Kidney (tissue), 14 donors: ENCODE data around the gene ASCL4. TPM values are rescaled to one million over a fixed set of nuclear protein-coding genes. Genes with fewer than 3 reads are reported as not detected.
A peak's percentile ranks its signal among the peaks of the same experiment; 100 is the strongest.

Experiments used
- DNase-seq, 5 donors: peaks; one replicate each; pipeline ENCODE4 v3.0.0-alpha.2; 2013 to 2020
- FAIRE-seq: peaks from 2 replicates; lab custom pipeline; 2012; peaks lifted over from hg19 to GRCh38; lab: Jason Lieb, UNC
- H3K27ac ChIP-seq, 2 donors: one replicate each; pipeline ENCODE4 v1.7.0; 2013; ENCODE audit warnings: low read depth in 2 of 2, low read length in 2 of 2, inconsistent platforms in 1 of 2
- H3K27me3 ChIP-seq: one replicate; pipeline ENCODE4 v1.7.1; 2013; ENCODE audit warnings: low read length, inconsistent platforms; ENCODE audit not compliant: control insufficient read depth, insufficient read depth
- H3K36me3 ChIP-seq, 3 donors: one replicate each; pipeline versions ENCODE4 v1.7.0 to v1.7.1; 2013; ENCODE audit warnings: low read length in 3 of 3, control low read depth in 1 of 3, inconsistent platforms in 1 of 3; ENCODE audit not compliant: insufficient read depth in 3 of 3, control insufficient read depth in 2 of 3
- H3K4me1 ChIP-seq, 3 donors: one replicate each; pipeline versions ENCODE4 v1.7.0 to v1.7.1; 2013; ENCODE audit warnings: low read length in 3 of 3, inconsistent platforms in 1 of 3, low read depth in 1 of 3; ENCODE audit not compliant: control insufficient read depth in 2 of 3, insufficient read depth in 2 of 3
- H3K4me3 ChIP-seq, 3 donors: one replicate each; pipeline versions ENCODE4 v1.7.0 to v1.8.1; 2013; ENCODE audit warnings: low read length in 3 of 3, control low read depth in 1 of 3, inconsistent platforms in 1 of 3
- H3K9ac ChIP-seq, 3 donors: one replicate each; pipeline versions ENCODE4 v1.7.0 to v1.7.1; 2013; ENCODE audit warnings: low read length in 3 of 3, control low read depth in 1 of 3, inconsistent platforms in 1 of 3
- H3K9me3 ChIP-seq, 3 donors: one replicate each; pipeline versions ENCODE4 v1.7.0 to v1.7.1; 2013; ENCODE audit warnings: low read length in 3 of 3, control low read depth in 1 of 3, inconsistent platforms in 1 of 3; ENCODE audit not compliant: control insufficient read depth in 2 of 3, insufficient read depth in 1 of 3
- intact Hi-C: fragments of 100-400 bp; cut with DNase I; formaldehyde crosslinking; loops from one replicate; pipeline ENCODE4 v1.11.1; 2022
- polyA plus RNA-seq: library from polyadenylated mRNA; stranded (reverse); fragments of 350-450 nt; fragmentation: Illumina TruSeq; extraction: RNeasy Lipid Tissue Mini Kit (QIAGEN cat#74804); gene quantifications from one replicate; pipeline ENCODE4 v1.2.3, GENCODE V29; 2014; ENCODE audit warnings: low read depth, low replicate concordance; ENCODE audit not compliant: insufficient read depth
- total RNA-seq: library from RNA; stranded (reverse); fragmentation: NEBNext Ultra II Directional; extraction: Animal tissue kit (Norgen Biotek cat#: 25700); gene quantifications from one replicate; pipeline ENCODE4 v1.2.1, GENCODE V29; 2021
- TF ChIP-seq, protein P1 (sequence below): IDR thresholded peaks from 3 replicates; pipeline ENCODE4 v1.5.1; 2012; ENCODE audit warnings: mild to moderate bottlenecking, moderate library complexity, borderline replicate concordance; ENCODE audit not compliant: insufficient read depth; ENCODE audit errors: extremely low read depth
- donor health status: control.
- donor health status: control.
- donor health status: control.
- donor health status: control.
- donor health status: control.
- donor health status: DM: yes; HTN: yes; CAD: no.
- donor health status: Normal renal cell carcinoma (clear cell type).

ASCL4 gene
- total and polyA plus RNA-seq, 2 donors from 2014 or later = not detected

DNA sequence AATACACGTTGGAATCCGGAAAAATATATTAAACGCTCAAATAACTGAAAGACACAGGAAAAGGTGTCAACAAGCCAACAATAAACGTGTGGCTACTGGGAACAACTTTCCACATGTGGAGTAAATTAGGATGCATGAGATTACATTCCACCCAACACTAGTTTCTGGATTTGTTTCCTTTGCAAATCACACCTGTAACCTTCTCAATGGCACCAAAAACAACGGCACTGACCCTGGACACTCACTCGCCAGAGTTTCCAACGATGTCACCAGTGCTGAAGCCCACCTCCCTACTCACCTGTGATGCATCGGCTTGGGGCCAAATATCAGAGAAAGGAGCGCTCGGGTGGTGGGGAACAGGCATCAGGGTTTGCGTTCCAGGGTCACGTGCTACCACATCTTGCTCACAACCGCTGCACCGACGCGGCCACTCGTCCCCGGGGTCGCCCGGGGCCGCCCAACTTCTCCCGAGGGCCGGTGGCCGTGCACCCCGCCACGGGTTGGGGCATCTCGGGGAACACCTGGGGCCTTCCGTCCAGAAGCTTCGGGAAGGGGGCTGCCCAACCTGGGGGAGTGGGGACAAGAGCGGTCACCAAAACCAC, 14.2 kb upstream of the ASCL4 start:
- H3K27ac ChIP-seq = peak overlapping the region; percentile 69 to 84
- peaks cover 3 to 15% (median 14%) of the 10 kb centered on the region in 3 donors for H3K4me1 ChIP-seq
- intact Hi-C loops = no loop called here
- DNase-seq = peak; percentile 45 to 78 (median 66)
- H3K9me3 ChIP-seq = no peaks in the 10 kb centered on the region
- no peaks in the 10 kb centered on the region for H3K27me3 ChIP-seq
- peaks cover 0 to 17% (median 6%) of the 10 kb centered on the region in 3 donors for H3K36me3 ChIP-seq
- FAIRE-seq = no peak
- H3K4me3 ChIP-seq = peak overlapping the region; percentile 78 to 92 (median 88)
- TF ChIP-seq, protein P1, sequence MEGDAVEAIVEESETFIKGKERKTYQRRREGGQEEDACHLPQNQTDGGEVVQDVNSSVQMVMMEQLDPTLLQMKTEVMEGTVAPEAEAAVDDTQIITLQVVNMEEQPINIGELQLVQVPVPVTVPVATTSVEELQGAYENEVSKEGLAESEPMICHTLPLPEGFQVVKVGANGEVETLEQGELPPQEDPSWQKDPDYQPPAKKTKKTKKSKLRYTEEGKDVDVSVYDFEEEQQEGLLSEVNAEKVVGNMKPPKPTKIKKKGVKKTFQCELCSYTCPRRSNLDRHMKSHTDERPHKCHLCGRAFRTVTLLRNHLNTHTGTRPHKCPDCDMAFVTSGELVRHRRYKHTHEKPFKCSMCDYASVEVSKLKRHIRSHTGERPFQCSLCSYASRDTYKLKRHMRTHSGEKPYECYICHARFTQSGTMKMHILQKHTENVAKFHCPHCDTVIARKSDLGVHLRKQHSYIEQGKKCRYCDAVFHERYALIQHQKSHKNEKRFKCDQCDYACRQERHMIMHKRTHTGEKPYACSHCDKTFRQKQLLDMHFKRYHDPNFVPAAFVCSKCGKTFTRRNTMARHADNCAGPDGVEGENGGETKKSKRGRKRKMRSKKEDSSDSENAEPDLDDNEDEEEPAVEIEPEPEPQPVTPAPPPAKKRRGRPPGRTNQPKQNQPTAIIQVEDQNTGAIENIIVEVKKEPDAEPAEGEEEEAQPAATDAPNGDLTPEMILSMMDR = no peak
- peak overlapping the region; percentile 72 to 92 (median 88) for H3K9ac ChIP-seq

DNA sequence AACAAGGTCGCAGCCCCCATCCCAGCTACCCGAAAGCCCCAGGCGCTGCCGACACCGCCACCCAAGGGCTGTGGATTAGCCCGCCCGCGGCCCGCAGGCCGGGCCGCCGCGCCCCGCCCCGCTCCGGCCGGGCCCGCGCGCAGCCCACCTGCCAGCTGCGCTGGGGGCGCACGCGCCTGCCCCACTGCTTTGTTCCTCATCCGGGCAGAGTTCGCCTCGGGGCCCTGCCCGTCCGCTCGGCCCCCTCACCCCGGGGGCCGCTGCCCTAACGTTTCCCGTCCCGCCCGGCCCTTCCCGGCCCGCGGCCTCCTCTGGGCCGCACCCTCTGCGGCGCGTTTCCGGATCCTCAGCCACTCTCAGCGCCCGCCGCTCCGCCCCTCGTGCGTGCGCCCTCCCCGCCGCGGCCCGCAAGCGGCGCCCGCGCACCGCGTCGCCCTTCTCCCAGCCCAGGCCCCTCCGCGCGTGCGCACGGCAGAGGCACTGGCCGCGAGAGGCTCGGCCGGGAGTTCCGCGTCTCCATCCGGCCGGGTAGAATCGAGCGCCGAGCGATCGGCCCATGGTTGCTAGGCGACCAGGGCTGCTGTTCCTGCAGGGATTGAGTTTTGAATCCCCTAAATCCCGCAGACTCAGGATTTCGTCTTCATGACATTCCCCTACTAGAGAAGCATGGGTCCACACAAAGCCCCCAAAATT, 13.5 kb upstream of the ASCL4 start, which contains the start of gene PRDM4:
TSS of gene PRDM4 (minus strand) at position 329 of the 693 bp plus-strand sequence. CDS start 622 bp downstream, outside the sequence.
- FAIRE-seq (no peak), DNase-seq (peak; percentile 95 to 99 (median 97))
- Histone ChIP-seq H3K36me3 (peaks cover 0 to 16% (median 6%) of the 10 kb centered on the region in 3 donors), H3K4me1 (peaks cover 3 to 15% (median 14%) of the 10 kb centered on the region in 3 donors), H3K27ac (peak within 1 kb of the TSS; percentile 69 to 84), H3K27me3 (no peaks in the 10 kb centered on the region), H3K4me3 (peak within 1 kb of the TSS; percentile 78 to 92 (median 88)), H3K9me3 (no peaks in the 10 kb centered on the region), H3K9ac (peak within 1 kb of the TSS; percentile 72 to 92 (median 88))
- intact Hi-C loops = no loop called here
- TF ChIP-seq, protein P1 = peak; percentile 41

DNA sequence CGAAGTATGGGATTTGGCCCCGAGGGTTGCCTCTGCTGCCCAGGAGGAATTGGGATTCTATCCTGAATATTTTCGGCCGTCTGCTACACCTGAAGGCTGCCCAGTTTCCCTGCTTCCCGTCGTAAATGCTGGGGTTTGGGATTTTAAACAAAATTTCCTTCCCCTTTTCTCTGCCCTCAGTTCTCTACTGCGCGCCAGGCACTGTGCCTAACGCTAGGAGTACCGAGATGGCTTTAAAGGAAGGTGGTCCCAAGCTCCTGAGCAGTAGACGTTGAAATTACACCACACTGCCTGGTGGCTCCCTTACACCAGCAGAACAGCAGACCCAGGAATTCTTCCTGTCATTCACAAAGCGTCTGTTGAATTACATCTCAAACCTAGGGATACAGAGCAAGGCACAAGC, 13.0 kb upstream of the ASCL4 start:
- Histone ChIP-seq H3K27me3 (no peaks in the 10 kb centered on the region), H3K9me3 (no peaks in the 10 kb centered on the region), H3K27ac (no peak overlapping the region), H3K36me3 (peaks cover 0 to 12% (median 3%) of the 10 kb centered on the region in 3 donors), H3K4me1 (peaks cover 3 to 15% (median 14%) of the 10 kb centered on the region in 3 donors), H3K9ac (peak overlapping the region in 2 of 3 donors; percentile 60 to 76), H3K4me3 (peak overlapping the region; percentile 75 to 92 (median 88))
- peak in 1 of 5 donors; percentile 41 for DNase-seq
- no peak for FAIRE-seq
- TF ChIP-seq, protein P1 = no peak
- intact Hi-C loops = no loop called here
